SU-DHL-6 (cell line): Measurements from ENCODE around the gene GNAI1.

Experiments used
- H2AFZ ChIP-seq: fragments of 200-600 bp; sonication (generic); 2 replicates; pipeline ENCODE4 v1.6.1; 2014; ENCODE audit warnings: low read depth, mild to moderate bottlenecking, moderate library complexity, mixed read lengths, antibody characterized with exemption, low read length; ENCODE audit not compliant: severe bottlenecking
- H3F3A ChIP-seq: fragments of 200-600 bp; shearing (Covaris generic); 2 replicates; pipeline ENCODE4 v1.6.0; 2016; ENCODE audit warnings: antibody characterized with exemption, mild to moderate bottlenecking; ENCODE audit not compliant: insufficient read depth
- H3K27ac ChIP-seq: fragments of 200-600 bp; sonication (generic); 2 replicates; pipeline ENCODE4 v1.5.1; 2016; ENCODE audit warnings: low read depth, mild to moderate bottlenecking, low read length, moderate library complexity, mixed read lengths
- H3K27me3 ChIP-seq: fragments of 200-600 bp; sonication (generic), shearing (Covaris generic); 2 replicates; pipeline ENCODE4 v1.6.0; 2014; ENCODE audit warnings: mild to moderate bottlenecking, low read length
- H3K36me3 ChIP-seq: fragments of 200-600 bp; sonication (generic); 2 replicates; pipeline ENCODE4 v1.6.1; 2014; ENCODE audit warnings: mild to moderate bottlenecking, low read length, mixed read lengths
- H3K4me2 ChIP-seq: fragments of 300-600, 200-600 bp; shearing (Covaris generic), sonication (generic); 2 replicates; pipeline ENCODE4 v1.6.0; 2014; ENCODE audit warnings: low read length, low read depth, mild to moderate bottlenecking; ENCODE audit not compliant: poor library complexity, severe bottlenecking
- H3K4me3 ChIP-seq: fragments of 200-600 bp; sonication (generic); 2 replicates; pipeline ENCODE4 v1.5.1; 2014; ENCODE audit warnings: antibody characterized with exemption, low read length, mild to moderate bottlenecking, mixed read lengths; ENCODE audit not compliant: insufficient read depth, poor library complexity, severe bottlenecking
- H3K79me2 ChIP-seq: fragments of 200-600 bp; sonication (generic); 2 replicates; pipeline ENCODE4 v1.6.1; 2014; ENCODE audit warnings: mild to moderate bottlenecking, low read length, moderate library complexity; ENCODE audit not compliant: insufficient read depth
- H3K9ac ChIP-seq: fragments of 200-600 bp; sonication (generic); 2 replicates; pipeline ENCODE4 v1.7.0; 2014; ENCODE audit warnings: mild to moderate bottlenecking, low read length
- H3K9me2 ChIP-seq: fragments of 200-600 bp; sonication (generic); replicated peaks from 2 replicates; pipeline ENCODE4 v1.6.1; 2014; ENCODE audit warnings: low read length; ENCODE audit not compliant: insufficient read depth
- H3K9me3 ChIP-seq: fragments of 200-600 bp; sonication (generic); 2 replicates; pipeline ENCODE4 v1.6.1; 2014; ENCODE audit warnings: low read length, mixed read lengths; ENCODE audit not compliant: insufficient read depth
- H4K20me1 ChIP-seq: fragments of 200-600 bp; sonication (generic); 2 replicates; pipeline ENCODE4 v1.6.1; 2014; ENCODE audit warnings: low read depth, mild to moderate bottlenecking, antibody characterized with exemption, low read length, moderate library complexity, mixed read lengths
- EZH2phosphoT487 ChIP-seq: fragments of 200-600 bp; sonication (generic), shearing (Covaris generic); conservative IDR thresholded peaks from 2 replicates; pipeline ENCODE4 v1.6.1; 2018; ENCODE audit warnings: mild to moderate bottlenecking, antibody characterized with exemption, low read length, moderate library complexity, mixed read lengths
- TF ChIP-seq, protein P1 (sequence below): fragments of 200-600 bp; sonication (generic); IDR thresholded peaks from one replicate; pipeline ENCODE4 v1.5.1; 2017; ENCODE audit warnings: antibody characterized with exemption, mild to moderate bottlenecking, low read length, moderate library complexity; ENCODE audit not compliant: insufficient read depth, poor library complexity, severe bottlenecking

Gene GNAI1

DNA sequence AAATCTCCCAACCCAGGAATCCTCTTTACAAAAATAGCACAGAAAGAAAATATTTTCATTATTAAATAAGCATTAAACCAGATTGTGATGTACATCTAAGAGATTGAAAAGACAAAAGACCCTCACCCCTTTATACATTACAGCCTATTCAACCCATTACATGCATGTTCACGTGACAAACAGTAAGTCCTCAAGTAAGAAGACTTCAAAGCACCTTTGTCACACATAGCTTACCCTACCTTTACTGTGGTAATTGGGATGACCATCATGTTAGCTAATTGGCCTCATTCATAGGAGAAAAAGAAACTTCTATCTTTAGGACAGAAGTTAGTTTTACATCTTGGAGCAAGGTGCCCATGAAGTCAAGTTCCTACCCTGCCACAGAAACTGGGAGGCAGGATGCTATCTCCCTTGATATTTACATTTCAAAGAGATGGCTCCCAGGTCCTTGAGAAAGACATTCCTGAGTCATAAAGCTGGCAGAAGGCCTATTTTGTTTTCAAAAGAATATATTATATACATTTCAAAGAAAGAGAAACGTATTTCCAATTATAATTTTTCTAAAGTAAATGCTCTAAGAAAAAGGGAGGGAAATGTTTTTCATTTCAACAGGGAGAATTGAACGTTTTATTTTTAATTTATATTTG is 48.1 kb downstream of the GNAI1 start:
- no peak overlapping the region for H3K4me3 ChIP-seq
- H2AFZ ChIP-seq = no peak overlapping the region
- H3K27me3 ChIP-seq = no peaks in the 10 kb centered on the region
- H3F3A ChIP-seq = no peaks in the 10 kb centered on the region
- H3K27ac ChIP-seq = no peak overlapping the region
- H3K4me2 ChIP-seq = no peak overlapping the region
- H3K79me2 ChIP-seq = no peaks in the 10 kb centered on the region
- TF ChIP-seq, protein P1, sequence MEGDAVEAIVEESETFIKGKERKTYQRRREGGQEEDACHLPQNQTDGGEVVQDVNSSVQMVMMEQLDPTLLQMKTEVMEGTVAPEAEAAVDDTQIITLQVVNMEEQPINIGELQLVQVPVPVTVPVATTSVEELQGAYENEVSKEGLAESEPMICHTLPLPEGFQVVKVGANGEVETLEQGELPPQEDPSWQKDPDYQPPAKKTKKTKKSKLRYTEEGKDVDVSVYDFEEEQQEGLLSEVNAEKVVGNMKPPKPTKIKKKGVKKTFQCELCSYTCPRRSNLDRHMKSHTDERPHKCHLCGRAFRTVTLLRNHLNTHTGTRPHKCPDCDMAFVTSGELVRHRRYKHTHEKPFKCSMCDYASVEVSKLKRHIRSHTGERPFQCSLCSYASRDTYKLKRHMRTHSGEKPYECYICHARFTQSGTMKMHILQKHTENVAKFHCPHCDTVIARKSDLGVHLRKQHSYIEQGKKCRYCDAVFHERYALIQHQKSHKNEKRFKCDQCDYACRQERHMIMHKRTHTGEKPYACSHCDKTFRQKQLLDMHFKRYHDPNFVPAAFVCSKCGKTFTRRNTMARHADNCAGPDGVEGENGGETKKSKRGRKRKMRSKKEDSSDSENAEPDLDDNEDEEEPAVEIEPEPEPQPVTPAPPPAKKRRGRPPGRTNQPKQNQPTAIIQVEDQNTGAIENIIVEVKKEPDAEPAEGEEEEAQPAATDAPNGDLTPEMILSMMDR = no peak
- no peak for TF ChIP-seq EZH2phosphoT487
- H4K20me1 ChIP-seq = no peaks in the 10 kb centered on the region
- no peaks in the 10 kb centered on the region for H3K36me3 ChIP-seq
- H3K9me2 ChIP-seq = no peaks in the 10 kb centered on the region
- H3K9ac ChIP-seq = no peak overlapping the region
- no peaks in the 10 kb centered on the region for H3K9me3 ChIP-seq

DNA sequence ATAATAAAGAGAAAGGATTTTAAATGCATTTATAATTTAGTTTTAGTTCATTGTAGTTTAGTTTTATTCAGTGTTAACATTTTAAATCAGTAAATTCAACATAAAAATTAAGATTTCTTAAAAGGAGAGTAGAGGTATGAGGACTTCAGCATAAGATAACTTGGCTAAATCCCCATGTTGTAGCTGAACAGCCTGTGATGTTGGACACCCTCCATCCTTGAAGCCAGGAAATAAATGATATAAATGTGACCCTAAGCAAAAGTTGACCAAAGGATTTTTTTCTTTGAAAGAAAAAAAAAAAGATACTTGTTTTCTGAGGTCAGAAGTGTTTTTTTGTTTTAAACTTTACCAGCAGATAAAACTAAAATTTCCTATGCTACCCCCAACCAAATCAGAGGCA is 48.7 kb downstream of the GNAI1 start:
- H3K9ac ChIP-seq = no peak overlapping the region
- no peaks in the 10 kb centered on the region for H3K9me2 ChIP-seq
- H3K9me3 ChIP-seq = no peaks in the 10 kb centered on the region
- no peaks in the 10 kb centered on the region for H3K36me3 ChIP-seq
- TF ChIP-seq EZH2phosphoT487 = no peak
- TF ChIP-seq, protein P1 = no peak
- no peaks in the 10 kb centered on the region for H3F3A ChIP-seq
- no peak overlapping the region for H3K4me3 ChIP-seq
- H3K79me2 ChIP-seq = no peaks in the 10 kb centered on the region
- no peaks in the 10 kb centered on the region for H4K20me1 ChIP-seq
- H3K27me3 ChIP-seq = no peaks in the 10 kb centered on the region
- H3K4me2 ChIP-seq = no peak overlapping the region
- no peak overlapping the region for H3K27ac ChIP-seq
- no peak overlapping the region for H2AFZ ChIP-seq

DNA sequence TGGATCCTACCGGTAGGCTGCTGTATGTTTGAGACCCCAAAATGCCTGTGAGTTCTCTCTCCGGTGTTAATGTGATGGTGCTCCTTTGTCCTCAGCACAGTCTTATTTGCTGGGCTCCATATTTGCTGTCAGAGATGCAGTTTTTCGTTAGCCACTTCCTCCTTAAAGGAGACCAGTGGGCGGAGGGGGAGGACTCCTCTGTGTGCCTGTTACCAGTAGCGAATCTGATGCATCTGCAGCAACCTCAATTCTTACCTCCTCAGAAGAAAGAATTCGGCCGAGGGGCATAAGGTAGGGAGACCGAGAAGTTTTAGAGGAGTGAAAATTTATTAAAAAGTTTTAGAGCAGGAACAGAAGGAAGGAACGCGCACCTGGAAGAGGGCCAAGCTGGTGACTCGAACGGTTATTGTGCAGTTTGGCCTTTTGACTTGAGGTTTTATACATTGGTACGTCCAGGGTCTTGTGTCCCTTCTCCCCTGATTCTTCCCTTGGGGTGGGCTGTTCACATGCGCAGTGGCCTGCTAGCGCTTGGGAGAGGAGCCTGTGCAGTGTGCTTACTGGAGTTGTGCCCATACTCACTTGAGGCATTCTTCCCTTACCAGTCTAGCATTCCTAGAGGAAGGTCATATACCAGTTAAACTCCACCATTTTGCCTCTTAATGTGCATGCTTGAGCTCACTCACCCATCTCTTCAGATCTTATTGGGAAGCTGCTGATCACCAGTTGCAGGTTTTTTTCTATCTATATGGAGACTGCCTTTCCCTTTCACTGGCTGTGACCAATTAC is 49.5 kb downstream of the GNAI1 start:
- Histone ChIP-seq H3K9me3 (no peaks in the 10 kb centered on the region), H3K4me3 (no peak overlapping the region), H4K20me1 (no peaks in the 10 kb centered on the region), H3F3A (no peaks in the 10 kb centered on the region), H3K9me2 (no peaks in the 10 kb centered on the region), H3K27me3 (no peaks in the 10 kb centered on the region), H3K27ac (no peak overlapping the region), H2AFZ (no peak overlapping the region), H3K36me3 (no peaks in the 10 kb centered on the region), H3K79me2 (no peaks in the 10 kb centered on the region), H3K9ac (no peak overlapping the region), H3K4me2 (no peak overlapping the region)
- TF ChIP-seq, protein P1 = no peak
- TF ChIP-seq EZH2phosphoT487 = no peak
